Omental fat pad (tissue), 4 donors: Measurements from ENCODE around the gene NUTM2D. TPM values are rescaled to one million over a fixed set of nuclear protein-coding genes. Genes with fewer than 3 reads are reported as not detected.
"Not testable (repeated sequence)": the region's sequence is repeated elsewhere in the genome, so short reads cannot be mapped to it uniquely, and the experiment has no call there.

Experiments used
- ATAC-seq: fragments of 150-250 bp; one replicate; pipeline ENCODE4 v1.9.1; 2016; ENCODE audit warnings: mild to moderate bottlenecking, moderate library complexity; ENCODE audit not compliant: low FRiP score
- DNase-seq: peaks from one replicate; pipeline ENCODE4 v3.0.0-alpha.2; 2019; ENCODE audit warnings: low spot score
- total RNA-seq, 4 donors: library from RNA; depleted of rRNA; stranded (reverse); fragments of >200 nt; gene quantifications; one replicate each; pipeline ENCODE4 v1.1.0, GENCODE V29; 2016

NUTM2D gene, protein sequence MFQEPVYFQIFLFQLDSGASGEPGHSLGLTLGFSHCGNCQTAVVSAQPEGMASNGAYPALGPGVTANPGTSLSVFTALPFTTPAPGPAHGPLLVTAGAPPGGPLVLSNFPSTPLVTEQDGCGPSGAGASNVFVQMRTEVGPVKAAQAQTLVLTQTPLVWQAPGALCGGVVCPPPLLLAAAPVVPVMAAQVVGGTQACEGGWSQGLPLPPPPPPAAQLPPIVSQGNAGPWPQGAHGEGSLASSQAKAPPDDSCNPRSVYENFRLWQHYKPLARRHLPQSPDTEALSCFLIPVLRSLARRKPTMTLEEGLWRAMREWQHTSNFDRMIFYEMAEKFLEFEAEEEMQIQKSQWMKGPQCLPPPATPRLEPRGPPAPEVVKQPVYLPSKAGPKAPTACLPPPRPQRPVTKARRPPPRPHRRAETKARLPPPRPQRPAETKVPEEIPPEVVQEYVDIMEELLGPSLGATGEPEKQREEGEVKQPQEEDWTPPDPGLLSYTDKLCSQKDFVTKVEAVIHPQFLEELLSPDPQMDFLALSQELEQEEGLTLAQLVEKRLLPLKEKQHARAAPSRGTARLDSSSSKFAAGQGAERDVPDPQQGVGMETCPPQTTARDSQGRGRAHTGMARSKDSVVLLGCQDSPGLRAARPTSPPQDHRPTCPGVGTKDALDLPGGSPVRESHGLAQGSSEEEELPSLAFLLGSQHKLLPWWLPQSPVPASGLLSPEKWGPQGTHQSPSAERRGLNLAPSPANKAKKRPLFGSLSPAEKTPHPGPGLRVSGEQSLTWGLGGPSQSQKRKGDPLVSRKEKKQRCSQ
- total RNA-seq = 1 to 10 TPM; 2.3 to 3.9 (median 2.7) TPM

DNA sequence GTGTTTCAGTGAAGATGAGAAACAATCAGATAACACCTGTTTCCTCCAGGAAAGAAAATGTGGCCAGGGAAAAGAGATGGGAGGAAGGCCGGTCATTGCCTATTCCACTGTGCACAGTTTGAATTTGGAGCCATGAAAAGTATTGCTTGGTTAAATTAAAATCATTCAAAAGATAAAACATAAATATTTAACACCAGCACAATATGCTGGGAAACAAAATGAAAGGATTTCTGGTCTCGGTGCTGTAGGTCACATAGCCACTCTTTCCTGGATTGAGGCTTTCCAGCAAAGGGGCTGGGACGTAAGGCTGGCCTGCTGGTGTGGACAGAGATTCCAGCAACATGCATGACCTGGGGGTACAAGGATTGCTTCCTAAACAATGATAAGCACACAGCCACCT lies at the start of gene NUTM2D:
NUTM2D (plus strand) TSS at position 301 of the 400 bp plus-strand sequence. CDS start 522 bp downstream, outside the sequence.
- not testable (repeated sequence) for ATAC-seq, DNase-seq

DNA sequence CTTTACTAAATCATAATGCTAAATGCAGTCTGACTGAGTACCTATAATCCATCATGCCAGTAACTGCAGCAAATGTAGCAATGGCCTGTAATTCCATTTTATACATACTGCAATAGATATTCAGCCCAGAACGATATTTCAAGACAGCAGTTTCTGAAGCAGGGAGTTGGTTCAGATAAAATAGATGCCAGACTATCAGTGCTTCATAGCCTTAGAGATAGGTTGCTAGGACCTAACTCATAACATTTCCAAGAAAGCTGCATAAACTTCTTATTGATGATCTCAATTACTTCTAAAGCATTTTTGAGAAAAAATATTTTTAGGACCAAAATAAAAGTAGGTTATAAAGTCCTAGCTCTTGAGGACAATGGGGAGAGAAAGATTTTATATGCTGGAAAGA lies 48.8 kb upstream of the NUTM2D start:
- not testable (repeated sequence) for ATAC-seq, DNase-seq

DNA sequence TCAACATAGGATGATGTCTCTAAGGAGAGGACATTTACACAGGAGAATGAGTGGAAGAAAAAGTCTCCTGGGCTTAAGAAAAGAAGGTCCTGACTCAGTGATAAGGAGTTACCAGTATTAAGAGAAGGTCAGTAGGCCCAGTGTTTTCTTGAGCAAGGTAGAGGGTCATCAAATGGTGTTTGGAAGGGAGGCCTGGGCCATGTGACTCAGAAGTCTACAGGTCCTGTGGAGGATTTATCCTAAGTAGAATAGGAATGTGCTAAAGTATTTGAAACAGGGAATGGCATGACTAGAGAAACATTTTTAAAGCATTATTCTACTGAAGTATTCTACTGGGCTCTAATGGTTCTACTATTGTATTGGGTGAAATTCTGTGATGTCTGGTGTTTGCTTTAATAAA lies 47.9 kb upstream of the NUTM2D start:
- not testable (repeated sequence) for DNase-seq
- peak; percentile 75 for ATAC-seq

DNA sequence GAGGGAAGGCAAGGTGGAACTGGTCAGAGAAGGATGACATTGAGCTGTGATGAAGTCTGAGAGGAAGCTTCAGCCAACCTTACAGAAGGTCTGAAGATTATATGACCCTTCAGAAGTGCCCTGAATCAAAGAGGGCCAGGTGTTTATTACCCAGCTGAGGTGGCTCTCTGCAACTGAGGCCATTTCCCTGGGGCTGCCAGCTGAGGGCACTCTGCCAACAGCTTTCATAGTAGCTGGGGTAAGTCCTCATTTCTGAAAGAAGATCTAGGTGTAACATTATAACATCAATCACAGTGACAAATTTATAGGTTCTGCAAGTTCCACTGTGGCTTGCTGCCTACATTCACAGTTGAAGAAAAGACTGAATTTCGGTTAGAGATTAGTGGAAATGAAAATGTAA lies 46.0 kb upstream of the NUTM2D start:
- DNase-seq, ATAC-seq: not testable (repeated sequence)

DNA sequence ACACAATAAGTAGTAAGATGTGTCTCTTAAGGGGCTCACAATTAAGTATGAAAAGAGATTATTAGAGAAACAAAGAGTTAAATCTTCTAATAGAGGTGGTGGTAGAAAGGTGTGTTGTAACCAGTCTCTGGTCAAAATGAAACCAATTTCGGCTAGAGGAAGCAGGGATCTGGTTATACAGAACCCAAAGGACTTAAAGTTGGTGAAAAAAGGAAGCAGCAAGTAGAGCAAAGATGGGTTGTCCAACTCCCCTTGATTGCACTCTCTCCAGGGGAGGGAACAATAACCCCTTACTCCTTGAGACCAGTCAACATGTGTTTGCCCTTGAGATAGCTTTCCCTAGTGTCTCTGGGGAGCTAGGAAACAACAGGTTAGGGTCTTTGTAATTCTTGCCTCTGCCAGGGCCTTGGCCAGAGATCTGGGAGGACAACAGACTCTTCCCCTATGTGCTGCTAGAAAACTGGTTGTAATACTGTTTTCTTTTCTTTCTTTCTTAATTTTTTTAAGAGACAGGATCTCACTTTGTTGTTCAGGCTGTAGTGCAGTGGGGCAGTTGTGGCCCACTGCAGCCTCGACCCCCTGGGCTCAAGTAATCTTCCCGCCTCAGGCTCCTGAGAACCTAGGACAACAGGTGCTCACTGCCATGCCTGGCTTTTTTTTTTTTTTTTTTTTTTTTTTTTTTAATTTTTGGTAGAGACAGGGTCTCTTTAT lies 43.7 kb upstream of the NUTM2D start:
- not testable (repeated sequence) for ATAC-seq, DNase-seq

DNA sequence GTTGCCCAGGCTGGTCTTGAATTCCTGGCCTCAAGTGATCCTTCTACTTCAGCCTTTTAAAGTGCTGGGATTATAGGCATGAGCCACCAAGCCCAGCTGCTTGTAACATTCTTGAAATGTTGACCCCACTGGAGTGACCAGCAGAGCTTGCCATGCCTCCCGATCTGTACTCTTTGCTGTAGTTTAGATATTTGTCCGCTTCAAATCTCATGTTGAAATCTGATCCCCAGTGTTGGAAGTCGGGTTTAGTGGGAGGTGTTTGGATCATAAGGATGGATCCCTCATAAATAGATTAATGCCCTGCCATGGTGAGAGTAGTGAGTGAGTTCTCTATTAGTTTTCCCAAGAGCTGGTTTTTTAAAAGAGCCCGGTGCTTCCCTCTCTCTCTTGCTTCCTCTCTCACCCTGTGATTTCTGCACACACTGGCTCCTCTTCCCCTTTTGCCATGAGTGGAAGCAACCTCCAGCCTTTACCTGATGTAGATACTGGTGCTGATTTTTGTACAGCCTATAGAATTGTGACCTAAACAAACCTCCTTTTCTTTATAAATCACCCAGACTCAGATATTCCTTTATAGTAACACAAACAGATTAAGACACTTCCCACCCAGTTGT lies 43.1 kb upstream of the NUTM2D start:
- ATAC-seq, DNase-seq: not testable (repeated sequence)

DNA sequence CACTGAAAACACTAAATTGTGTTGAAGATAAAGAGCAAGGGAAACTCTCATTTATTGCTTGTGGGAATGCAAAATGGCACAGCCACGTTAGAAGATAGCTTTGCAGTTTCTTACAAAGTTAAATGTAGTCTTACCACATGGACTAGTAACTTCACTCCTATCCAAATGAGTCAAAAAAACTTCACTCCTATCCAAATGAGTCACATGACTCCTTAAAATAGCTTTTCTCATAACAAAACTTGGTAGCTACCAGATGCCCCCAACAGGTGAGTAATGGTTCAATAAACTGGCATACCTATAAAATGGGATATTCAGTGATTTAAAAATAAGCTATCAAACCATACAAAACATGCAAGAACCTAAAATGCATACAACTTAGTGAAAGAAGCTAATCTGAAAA lies 36.0 kb upstream of the NUTM2D start:
- DNase-seq, ATAC-seq: not testable (repeated sequence)

DNA sequence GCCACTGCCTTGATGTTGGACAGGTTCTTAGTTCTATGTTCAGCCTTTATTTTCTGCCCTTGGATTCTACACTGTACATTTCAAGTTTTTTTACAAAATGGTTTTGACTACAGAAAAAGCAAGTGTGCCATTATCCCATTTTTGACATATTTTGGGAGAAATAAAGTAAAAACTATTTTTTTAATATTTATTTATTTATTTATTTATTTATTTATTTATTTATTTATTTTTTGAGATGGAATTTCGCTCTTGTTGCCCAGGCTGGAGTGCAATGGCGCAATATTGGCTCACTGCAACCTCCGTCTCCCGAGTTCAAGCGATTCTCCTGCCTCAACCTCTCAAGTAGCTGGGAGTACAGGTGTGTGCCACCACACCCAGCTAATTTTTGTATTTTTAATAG lies 33.0 kb upstream of the NUTM2D start:
- ATAC-seq, DNase-seq: not testable (repeated sequence)

DNA sequence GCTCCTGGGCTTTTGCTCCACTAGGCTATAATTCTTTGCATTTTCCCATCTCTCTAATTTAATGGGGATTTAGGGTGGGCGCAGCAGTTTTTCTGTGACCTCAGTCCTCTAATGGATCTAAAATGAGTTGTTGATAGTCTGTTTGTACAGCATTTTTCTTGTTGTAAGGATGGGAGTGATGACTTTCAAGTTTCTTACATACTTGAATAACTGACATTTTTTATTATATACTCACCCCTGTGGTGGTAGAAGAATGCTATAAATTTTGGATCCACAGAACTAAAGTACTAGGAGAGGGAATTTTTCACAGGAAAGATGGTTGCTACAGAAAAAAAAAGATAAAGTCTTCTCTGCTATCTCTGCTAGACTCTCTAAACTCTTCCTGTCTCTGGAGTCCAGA lies 29.6 kb upstream of the NUTM2D start:
- ATAC-seq, DNase-seq: not testable (repeated sequence)

DNA sequence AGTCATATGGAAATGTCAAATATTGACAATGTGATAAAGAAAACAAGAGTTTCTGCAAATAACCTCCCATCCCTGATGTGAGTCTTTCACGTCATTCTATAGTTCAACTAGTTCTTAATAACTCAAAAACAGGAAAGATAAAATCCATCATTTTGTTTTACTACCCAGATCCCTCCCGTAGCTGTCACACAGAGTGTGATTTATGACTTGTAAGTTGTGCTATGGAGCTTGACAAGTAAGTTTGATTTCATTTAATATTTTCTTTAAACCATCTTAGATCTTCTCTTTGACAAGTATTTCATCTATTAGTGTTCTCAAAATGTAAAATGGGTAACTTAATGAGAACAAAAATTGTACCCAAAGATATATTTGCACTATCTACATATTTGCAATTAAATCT lies 28.4 kb upstream of the NUTM2D start:
- DNase-seq, ATAC-seq: not testable (repeated sequence)

DNA sequence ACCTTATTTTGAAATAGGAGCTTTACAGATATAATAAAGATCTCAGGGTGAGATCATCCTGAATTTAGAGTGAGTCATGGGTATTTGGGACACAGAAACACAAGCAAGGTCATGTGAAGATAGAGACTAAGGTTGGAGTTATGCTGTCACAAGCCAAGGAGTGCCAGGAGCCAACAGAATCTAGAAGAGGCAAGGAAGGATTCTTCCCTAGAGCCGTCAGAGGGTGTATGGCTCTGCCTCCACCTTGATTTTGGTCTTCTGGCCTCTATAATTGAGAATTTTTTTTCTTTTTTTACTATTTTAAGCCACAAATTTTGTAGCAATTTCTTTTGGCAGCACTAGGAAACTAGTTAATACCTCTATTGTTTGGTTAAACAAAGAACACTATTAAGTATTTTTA lies 24.9 kb upstream of the NUTM2D start:
- DNase-seq = not testable (repeated sequence)

DNA sequence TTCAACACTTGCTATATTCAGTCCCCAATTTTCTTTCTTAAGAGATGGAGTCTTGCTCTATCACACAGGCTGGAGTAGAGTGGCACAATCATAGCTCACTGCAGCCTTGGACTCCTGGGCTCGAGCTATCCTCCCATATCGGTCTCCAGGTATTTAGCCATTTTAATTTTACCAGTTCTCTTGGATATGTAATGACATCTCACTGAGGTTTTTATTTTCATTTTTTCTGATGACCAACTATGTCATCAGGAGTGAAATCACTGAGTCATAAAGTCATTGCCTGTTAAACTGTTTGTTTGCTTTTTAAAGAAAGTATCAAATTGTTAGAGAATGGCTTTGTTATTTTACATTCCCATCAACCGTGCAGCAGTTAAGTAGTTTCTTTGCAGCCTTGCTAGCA lies 17.1 kb upstream of the NUTM2D start:
- ATAC-seq, DNase-seq: not testable (repeated sequence)

More for the DNA sequence above, 24.9 kb upstream of the NUTM2D start:
- ATAC-seq = not testable (repeated sequence)

DNA sequence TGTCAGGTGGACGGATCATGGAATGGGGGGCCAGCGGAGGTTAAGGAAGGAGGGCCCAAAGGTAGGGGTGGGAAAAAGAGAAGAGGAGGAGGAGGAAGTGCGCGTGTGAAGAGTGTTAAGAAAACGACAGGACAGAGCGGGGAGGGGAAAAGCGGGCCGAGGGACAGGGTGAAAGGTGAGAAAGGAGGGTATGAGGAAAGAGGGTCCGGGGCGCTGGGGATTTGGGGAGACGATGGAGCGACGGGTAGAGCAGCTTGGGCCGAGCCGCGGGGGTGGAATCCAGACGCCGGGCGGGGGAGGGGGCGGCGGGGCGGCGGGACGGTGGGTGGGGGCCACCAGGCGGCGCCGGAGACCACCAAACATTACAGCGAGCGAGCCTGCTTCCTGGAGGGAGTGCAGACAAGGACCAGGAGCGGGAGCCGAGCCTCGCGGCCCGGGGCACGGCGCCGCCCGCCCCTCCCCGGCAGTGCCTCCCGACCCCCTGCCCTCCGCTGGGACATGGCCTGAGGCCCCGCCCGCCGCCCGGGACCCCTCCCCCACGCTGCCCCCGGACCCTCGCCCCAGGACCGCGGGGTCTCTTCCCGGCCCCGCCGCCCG lies 15.9 kb upstream of the NUTM2D start:
- peak; percentile 42 for ATAC-seq
- DNase-seq = not testable (repeated sequence)

DNA sequence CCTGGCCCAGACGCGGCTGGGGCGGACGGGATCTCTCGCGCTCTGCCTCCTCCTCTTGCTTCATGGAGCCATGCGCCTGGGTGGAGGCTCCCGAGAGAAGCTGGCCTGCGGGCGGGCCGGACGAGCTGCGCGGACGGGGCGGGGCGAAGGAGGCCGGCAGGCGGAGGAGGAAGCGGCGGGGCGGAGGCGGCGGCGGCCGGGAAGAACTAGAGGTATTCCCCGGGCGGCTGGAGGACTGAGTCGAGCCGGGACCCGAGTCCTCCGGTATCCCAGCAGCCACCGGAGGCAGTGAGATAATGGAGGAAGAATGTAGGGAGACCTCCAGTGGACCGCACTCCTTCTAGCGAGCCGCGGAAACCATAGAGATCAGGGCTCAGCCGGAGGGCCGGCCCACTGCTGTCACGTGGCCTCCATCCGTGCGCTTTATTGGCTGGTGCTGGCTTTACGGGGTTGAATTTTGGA lies 15.3 kb upstream of the NUTM2D start:
- DNase-seq = peak; percentile 42
- ATAC-seq = peak; percentile 97

DNA sequence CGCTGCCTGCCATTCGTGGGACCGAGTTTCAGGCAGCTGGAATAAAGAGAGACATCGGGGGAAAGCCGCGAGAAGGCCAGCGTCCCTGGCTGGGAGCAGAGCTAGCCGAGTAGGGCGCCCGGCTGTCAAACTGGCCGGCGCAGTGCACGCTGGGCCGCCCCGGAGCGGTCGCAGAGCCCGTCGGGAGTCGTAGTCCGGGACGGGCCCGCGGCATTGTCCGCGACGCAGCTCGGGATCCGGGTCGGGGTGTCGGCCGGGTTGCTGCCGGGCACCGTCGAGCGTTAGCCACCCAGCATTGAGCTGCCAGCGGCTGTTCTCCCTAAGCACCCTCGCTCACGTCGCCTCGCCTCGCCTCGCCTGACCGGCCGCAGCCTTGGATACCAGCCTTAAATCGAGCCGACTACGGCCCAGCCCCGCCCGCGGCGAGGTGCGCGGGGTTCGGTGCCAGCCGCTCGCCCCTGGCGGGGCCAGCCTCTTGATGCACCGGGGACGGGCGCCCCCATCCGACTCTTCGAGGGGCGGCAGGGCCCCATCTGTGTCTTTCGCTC lies 14.8 kb upstream of the NUTM2D start:
- ATAC-seq (peak; percentile 92), DNase-seq (peak; percentile 67)

DNA sequence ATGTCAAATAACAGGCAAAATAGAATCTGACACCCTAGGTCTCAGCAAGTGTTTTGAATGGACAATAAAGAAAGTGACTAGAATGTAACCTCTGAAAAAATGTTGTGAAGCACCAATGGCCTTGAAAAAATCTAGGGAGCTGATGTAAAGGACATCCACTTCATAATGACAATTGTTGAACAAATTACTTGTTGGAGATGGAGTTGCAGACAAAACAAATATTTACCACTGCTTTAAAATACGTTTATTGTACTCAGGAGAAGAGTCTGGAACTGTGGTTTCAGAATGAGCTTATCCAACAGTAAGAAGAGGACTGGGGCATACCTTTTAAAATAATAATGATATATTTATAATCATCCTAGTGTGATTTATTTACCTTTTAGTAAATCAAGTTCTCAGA lies 11.8 kb upstream of the NUTM2D start:
- not testable (repeated sequence) for ATAC-seq, DNase-seq

DNA sequence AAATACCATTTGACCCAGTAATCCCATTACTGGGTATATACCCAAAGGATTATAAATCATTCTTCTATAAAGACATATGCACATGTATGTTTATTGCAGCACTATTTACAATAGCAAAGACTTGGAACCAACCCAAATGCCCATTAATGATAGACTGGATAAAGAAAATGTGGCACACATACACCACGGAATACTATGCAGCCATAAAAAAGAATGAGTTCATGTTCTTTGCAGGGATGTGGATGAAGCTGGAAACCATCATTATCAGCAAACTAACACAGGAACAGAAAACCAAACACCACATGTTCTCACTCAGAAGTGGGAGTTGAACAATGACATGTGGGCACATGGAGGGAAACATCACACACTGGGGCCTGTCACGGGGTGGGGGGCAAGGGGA lies 7.4 kb upstream of the NUTM2D start:
- not testable (repeated sequence) for DNase-seq, ATAC-seq

DNA sequence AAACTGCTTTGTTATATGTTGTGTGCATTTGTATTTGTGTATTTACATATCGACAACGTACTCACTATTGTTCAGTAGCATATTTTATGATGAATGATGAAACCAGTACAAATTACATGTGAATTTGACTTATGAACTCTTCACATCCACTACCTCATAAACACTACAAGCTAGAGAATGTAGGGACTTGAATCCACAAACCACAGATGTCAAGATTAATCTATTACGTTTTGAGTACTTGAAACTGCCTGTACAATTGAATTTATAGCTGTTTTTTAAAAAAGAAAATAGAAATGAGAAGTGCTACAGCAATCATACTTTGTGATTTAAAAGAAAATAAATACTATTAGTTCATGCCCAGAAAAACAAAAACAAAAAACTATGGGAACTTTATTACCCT lies 4.7 kb upstream of the NUTM2D start:
- ATAC-seq = not testable (repeated sequence)

More for the DNA sequence above, 4.7 kb upstream of the NUTM2D start:
- not testable (repeated sequence) for DNase-seq
